ENCODE results near the gene INTS14.
"Not testable (repeated sequence)": the region's sequence is repeated elsewhere in the genome, so short reads cannot be mapped to it uniquely, and the experiment has no call there.

INTS14 gene

GRCh38 chr15:65550681-65551098, 60.2 kb downstream of the INTS14 start:
- intact Hi-C loops (cut with DNase I): no loop called here
- no peak for DNase-seq

- intact Hi-C loops (cut with DNase I); DNase-seq: not testable (repeated sequence)
Observed at GRCh38 chr15:65549288-65549687, 61.6 kb downstream of the INTS14 start.

- intact Hi-C loops (cut with DNase I): no loop called here
- no peak for DNase-seq
Observed at GRCh38 chr15:65547841-65548240, 63.1 kb downstream of the INTS14 start.

GRCh38 chr15:65541231-65541820, 69.6 kb downstream of the INTS14 start:
- intact Hi-C loops (cut with DNase I): no loop called here
- no peak for DNase-seq

- intact Hi-C loops (cut with DNase I): no loop called here
- no peak for DNase-seq
Observed at GRCh38 chr15:65540314-65540713, 70.6 kb downstream of the INTS14 start.

- DNase-seq: no peak
Observed at GRCh38 chr15:65535192-65535591, 75.7 kb downstream of the INTS14 start.

GRCh38 chr15:65533057-65533756, 77.7 kb downstream of the INTS14 start:
- DNase-seq: no peak
- intact Hi-C loops (cut with DNase I): loop anchor here (10.0 kb wide), 1 partner anchor 62 kb away; no protein-coding TSS in a partner anchor

More at GRCh38 chr15:65535192-65535591, 75.7 kb downstream of the INTS14 start:
- intact Hi-C loops (cut with DNase I): loop anchor here (10.0 kb wide), 1 partner anchor 60 kb away; no protein-coding TSS in a partner anchor

GRCh38 chr15:65532738-65533051, 78.2 kb downstream of the INTS14 start:
- no peak for DNase-seq

GRCh38 chr15:65530318-65531111, 80.4 kb downstream of the INTS14 start, which contains the start of gene HACD3:
TSS of gene HACD3 (plus strand) at chr15:65530463. CDS start at chr15:65530632, 169 bp downstream.
- DNase-seq: peak; percentile 48 to 95 (median 90)
- intact Hi-C loops (cut with DNase I): loop anchor here (10.0 kb wide), 1 partner anchor 64 kb away; no protein-coding TSS in a partner anchor

More at GRCh38 chr15:65532738-65533051, 78.2 kb downstream of the INTS14 start:
- intact Hi-C loops (cut with DNase I): loop anchor here (10.0 kb wide), 1 partner anchor 62 kb away; no protein-coding TSS in a partner anchor

GRCh38 chr15:65529762-65530317, 81.1 kb downstream of the INTS14 start:
- intact Hi-C loops (cut with DNase I): loop anchor here (10.0 kb wide), 1 partner anchor 65 kb away; no protein-coding TSS in a partner anchor
- DNase-seq: peak in 1 of 42 donors; percentile 31

Measured in head of caudate nucleus (tissue), 42 donors.